Stimulated activated CD4-positive, alpha-beta T cell treated with anti-CD3 and anti-CD28 coated beads, Interleukin-15, amount 100 ng/mL, for 24 hours (primary cell): ENCODE data around the gene LAMC3.
"Not testable (repeated sequence)": the region's sequence is repeated elsewhere in the genome, so short reads cannot be mapped to it uniquely, and the experiment has no call there.

Experiments
- DNase-seq: peaks from one replicate; pipeline ENCODE4 v3.0.0-alpha.2; 2020

Gene LAMC3

DNA sequence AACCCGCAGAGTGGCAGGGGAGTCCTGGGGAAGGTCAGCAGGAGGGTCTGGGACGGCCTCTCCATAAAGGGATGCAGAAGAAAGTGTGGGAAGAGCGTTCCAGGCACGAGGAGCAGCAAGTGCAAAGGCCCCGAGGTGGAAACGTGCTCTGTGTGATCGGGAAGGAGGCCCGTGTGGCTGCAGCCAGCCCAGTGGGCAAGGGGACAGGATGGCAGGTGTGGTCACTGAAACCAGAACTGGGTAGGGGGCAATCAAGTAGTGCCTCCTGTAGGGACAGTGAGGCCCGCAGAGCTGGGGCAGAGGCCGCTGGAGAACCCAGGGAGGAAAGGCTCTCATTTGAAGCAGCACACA is 16.3 kb upstream of the LAMC3 start:
- no peak for DNase-seq

DNA sequence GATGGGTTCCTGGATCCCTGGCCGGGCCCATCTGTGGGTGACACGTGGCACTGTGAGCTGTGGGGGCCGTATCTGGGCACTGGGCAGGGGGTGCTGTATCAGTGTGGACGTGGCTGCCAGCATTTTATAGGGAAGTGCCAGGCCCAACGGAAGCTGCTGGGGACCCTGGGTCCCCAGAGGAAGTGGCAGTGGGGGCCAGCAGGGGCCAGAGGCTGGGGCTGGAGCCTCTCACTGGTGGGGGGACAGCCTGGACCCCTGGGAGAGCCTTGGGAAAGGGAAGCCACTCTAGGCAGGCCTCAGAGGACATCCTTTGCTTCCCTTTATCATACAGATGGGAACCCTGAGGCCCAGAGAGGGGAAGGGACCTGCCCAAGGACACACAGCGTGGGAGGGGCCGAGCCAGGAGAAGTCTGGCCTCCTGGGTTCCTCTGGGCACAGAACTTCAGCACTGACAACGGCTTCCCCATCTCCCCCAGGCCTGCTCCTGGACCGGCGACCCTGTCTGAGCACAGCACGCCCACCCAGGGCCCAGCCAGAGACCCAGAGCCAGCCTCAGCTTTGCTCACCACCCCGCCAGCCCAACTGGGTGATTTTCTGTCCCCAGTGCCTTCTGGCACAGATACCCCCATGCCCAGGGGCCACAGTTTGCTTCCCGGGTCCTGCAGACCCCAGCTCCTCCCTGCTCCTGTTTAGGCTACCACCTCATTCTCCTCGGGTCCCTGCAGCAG is 15.5 kb upstream of the LAMC3 start:
- no peak for DNase-seq

DNA sequence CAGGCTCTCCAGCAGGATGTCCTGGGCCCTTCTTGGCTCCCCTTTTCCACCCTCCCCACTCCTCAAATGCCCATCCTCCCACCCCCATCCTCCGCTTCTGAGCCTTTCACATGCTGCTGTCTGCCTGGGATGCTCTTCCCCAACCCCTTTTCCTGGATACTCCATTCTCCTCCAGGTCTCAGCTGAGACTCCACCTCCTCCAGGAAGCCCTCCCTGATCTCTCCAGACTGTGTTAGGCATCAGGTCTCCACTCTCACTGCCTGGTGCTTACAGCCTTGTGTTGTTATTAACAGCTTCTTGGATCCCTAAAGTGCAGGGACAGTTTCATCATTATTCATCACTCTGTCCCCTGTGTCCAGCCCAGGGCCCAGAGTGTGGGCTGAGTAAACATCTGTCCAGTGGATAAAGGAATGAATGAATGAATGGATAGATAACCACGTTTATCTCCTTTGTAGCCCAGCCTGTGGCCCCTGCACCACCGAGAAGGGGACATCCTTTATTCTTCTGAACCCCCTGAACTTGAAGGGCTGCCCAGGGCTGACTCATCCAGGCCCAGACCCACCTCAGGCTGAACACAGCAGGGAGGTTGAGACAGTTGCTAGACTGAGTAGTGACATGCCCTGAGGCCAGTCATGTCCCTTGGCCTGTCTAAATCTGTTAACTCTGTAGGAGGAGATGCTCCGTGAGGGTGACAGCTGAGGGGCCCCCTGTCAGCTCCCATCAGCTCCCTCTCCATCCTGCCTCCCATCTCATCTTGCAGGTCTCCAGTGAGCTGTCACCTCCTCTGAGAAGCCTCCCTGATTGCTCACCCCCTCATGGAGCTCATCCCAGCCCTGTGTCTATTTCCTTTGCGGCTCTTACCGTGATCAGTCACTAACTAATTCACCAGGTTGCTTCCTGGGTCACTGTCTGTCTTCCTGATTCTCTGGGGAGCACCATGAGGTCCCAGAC is 14.6 kb upstream of the LAMC3 start:
- DNase-seq: no peak

DNA sequence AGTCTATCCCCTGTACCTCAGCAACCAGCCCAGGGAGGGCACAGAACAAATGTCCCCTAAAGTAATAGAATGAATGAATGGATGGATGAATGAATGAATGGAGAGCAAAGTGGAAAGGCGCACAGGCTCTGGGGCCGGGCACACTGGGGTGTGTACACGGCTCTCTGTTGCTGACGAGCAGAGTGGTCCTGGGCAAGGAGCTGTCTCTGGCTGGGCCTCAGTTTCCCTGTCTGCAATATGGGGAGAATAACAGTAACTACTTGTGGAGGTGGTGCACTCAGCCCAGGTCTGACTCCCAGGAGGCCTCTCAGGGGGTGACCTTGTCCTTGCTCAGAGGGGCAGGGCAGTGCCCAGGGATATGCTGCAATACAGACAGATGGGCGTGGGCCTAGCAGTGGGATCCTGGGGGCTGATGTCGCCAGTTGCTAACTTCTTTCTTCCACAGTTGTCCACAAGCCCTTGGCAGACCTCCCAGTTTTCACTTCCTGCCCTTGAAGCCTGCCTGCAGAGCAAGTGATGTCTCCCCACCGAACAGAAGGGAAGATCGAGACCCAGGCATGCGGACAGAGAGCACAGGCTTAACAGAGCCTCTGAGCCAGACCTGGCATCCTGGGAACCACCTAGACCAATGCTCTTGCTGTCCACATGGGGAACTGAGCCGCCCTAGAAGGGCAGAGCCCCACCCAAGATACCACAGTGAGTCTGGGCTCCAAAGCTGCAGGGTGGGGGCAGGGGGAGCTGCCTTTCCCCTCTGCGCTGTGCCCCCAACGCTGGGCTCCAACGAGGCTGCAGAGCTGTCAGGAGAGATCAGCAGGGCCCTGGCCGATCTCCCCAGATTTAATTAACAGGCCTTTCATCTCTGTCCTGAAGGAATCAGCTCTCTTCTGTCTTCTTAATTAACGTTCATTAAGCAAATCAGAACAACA is 13.6 kb upstream of the LAMC3 start:
- no peak for DNase-seq

DNA sequence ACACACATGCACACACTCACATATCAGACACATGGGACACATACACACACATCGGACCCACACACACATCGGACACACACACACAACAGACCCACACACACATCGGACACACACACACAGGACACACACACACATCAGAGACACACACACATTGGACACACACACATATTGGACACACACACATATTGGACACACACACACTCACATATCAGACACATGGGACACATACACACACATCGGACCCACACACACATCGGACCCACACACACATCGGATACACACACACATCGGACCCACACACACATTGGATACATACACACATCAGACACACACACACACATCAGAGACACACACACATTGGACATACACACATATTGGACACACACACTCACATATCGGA is 12.8 kb upstream of the LAMC3 start:
- no peak for DNase-seq

DNA sequence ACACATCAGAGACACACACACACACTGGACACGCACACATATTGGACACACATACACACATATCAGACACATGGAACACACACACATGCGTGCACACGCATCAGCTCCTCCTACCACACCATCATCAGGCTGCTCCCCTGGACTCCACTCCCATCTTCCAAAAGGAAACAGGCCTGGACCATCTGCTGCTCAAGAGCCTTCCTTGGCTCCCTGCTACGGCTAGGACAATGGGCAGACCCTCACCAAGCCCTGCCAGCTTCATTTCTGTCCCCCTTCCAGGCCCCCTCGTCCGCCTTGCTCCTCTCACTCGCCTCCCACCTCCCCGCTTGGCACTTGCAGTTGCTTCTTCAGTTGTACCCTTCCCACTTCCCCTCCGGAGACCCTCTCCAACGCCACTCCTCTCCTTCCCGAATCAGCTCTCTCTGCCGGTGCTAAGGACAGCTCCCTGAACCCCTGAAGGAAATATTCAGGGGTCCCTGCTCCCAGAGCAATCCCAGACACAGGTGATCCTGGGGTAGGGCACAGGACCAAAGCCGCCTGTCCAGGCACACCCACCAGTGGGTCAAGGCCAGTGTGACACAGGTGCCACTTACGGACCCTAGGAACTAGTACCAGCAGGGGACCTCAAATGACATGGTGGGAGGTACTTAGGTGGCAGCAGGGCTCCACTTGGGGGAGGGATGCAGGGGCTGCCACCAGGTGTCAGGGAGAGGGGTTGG is 12.1 kb upstream of the LAMC3 start:
- DNase-seq: no peak

DNA sequence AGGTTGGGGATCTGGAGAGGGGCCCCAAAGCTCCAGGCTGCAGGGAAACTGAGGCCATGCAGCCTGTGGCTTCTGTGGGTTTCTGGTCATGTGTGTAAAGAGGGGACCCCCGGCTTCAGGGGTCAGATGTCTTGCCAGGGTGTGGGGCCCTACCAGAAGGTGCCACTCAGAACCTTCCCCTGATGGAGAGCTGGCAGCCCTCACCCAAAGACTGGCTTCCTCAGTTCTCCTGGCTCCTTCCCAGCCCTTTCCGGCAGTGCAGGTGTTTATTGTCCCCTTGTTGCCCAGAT is 11.6 kb upstream of the LAMC3 start:
- no peak for DNase-seq

DNA sequence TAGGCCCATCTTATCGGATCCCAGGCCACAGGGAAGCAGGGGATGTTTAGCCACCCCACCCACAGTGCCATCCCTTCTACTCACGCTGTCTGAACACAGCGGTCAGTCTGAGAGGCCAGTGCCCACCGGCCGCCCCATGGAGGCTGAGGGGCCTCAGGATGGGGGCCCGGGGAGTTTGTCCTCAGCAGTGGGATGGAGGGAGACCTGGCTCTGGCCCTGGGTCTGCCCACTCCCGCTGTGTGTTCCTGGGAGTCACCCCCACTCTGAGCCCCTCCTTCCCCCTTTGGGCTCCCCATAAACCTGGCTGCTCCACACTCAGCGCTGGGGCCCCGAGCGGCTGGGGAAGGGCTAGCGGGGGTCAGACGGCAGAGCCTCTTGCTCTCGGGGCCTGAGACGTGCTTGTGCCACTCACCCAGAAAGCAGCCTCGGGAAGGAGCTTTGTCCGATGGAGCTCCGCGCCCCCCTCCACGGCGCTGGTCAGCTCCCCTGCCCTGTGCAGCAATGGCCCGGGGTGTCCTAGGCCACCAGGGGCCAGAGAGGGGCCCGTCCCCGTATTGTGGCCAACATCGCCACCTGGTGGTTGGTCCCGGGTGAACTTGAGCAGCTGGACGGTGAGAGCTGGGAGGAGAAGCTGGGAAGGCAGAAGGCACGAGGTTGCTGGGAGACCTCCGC is 10.9 kb upstream of the LAMC3 start:
- DNase-seq: peak; percentile 72

DNA sequence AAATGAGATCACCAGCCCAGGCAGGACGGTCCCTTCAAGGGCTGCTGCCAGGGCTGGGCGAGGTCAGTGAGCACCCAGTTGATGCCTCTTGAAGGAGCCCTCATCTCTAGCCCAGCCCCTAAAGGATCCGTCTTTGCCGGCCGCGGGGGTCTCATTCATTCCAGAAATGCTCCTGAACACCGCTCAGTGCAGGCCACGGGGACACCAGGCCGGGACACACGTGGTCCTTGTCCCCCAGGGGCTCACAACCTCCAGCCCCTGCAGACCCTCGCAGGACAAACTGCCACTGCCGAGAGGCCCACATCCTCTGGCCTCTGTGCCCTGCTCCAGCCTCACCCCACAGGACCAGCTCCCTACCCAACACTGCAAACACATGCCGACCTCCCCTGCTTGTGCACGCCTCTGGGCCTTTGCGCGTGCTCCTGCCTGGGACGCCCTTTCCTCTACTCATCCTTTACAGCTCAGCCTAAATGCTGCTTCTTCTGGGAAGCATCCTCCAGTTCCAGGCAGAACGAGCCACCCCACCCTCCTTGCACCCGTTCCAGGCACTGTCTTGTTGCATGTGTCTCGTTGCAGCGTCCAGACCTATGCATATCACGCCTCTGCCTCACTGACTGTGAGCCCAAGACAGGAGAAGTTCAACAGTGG is 10.3 kb upstream of the LAMC3 start:
- DNase-seq: no peak

DNA sequence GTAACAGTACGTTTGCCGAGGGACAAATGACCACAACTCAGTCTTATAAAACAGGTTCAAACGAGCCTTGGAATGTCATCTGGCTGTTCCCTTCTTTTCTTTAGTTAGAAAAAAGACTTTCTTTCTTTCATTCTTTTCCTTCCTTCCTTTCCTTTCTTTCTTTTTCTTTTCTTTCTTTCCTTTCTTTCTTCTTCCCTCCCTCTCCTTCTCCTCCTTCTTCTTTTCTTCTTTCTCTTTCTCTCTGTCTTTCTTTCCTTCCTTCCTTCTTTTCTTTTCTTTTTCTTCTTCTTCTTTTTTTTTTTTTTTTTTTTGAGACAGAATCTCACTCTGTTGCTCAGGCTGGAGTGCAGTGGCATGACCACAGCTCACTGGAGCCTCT is 9.7 kb upstream of the LAMC3 start:
- DNase-seq: no peak

DNA sequence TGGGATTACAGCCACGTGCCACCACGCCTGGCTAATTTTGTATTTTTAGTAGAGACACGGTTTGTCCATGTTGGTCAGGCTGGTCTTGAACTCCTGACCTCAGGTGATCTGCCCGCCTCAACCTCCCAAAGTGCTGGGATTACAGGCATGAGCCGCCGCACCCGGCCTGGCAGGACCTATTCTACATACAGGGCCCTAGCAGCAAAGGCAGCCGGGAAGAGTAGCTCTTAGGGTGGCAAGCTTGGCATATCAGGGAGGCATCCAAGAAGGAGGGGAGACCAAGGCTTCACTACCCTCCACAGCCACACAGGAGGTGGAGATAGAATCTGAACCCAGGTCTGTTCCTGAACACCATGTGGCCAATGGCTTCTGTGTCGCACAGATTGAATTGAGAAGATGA is 8.4 kb upstream of the LAMC3 start:
- DNase-seq: not testable (repeated sequence)

DNA sequence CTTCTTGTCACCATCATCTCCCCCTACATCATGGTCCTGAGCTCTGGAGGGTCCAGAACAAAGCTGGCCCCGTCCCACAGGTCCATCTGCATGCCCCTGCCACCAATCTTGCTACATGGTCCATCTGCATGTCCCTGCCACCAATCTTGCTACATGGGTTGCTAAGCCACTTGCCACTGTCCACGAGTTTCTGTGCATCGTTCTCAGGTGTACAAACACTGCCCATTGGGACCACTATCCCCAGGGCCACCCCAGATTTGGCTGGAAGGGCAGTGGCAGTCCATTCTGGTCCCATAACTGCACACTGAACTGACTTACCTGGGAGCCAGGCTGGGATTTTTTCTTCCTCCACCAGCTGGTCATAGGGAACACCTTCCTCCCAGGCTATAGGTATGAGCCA is 8.0 kb upstream of the LAMC3 start:
- no peak for DNase-seq

DNA sequence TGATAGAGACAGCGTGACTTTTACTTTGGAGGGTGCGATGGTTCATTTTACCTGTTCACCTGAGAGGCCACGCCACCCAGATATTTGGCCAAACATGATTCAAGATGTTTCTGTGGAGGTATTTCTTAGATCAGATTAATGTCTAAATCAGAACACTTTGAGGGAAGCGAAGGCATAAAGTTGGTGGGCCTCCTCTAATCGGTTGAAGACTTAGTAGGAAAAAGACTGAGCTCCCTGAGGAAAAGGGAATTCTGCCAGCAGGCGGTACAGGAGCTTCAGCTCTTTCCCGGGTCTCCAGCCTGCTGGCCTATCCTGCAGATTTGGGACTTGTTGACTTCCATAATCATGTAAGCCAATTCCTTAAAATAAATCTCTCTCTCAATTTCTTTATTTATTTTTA is 7.0 kb upstream of the LAMC3 start:
- DNase-seq: no peak

DNA sequence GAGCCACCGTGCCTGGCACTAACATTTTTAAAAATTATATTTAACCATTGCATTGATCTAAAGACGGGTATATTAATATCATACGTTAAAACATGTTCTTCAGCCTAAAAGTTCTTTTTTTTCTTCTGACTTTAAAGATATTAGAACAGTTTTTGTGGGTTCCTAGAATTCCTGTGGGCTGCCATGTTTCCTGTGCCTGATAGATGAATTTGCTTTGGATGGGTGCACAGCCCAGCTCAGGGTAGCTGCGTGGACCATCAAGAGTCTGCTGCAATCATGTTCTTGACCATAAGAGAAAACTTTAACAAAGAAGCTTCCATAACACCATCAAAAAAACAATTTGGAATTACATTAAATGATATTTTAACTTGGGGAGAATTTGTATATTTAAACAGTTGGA is 2.4 kb upstream of the LAMC3 start:
- no peak for DNase-seq

DNA sequence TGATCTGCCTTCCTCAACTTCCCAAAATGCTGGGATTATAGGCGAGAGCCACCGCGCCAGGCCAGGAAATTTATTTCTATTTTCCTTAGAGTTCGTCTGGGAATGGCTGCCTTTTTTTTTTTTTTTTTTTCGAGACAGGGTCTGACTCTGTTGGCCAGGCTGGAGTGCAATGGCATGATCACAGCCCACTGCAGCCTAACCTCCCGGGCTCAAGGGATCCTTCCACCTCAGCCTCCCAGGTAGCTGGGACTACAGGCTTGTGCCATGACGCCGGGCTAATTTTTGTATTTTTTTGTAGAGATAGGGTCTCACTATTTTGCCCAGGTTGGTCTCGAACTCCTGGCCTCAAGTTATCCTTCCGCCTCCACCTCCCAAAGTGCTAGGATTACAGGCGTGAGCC is 888 bp upstream of the LAMC3 start:
- no peak for DNase-seq

DNA sequence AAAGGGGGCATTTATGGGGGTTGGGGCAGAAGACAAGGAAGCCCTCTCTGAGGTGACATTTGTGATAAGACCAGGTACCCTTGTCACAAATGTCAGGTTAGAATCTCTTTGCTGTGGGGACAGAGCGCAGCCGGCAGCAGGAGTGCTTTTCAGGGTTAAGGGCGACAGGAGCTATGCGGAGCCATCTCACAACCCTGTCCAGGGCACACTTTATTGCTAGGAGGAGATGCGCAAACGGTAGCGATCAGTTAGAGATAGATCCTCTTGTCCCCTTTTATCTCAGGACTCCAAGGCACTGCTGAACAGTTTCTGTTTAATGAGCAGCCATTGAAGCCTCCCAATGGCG is 438 bp upstream of the LAMC3 start:
- DNase-seq: no peak

DNA sequence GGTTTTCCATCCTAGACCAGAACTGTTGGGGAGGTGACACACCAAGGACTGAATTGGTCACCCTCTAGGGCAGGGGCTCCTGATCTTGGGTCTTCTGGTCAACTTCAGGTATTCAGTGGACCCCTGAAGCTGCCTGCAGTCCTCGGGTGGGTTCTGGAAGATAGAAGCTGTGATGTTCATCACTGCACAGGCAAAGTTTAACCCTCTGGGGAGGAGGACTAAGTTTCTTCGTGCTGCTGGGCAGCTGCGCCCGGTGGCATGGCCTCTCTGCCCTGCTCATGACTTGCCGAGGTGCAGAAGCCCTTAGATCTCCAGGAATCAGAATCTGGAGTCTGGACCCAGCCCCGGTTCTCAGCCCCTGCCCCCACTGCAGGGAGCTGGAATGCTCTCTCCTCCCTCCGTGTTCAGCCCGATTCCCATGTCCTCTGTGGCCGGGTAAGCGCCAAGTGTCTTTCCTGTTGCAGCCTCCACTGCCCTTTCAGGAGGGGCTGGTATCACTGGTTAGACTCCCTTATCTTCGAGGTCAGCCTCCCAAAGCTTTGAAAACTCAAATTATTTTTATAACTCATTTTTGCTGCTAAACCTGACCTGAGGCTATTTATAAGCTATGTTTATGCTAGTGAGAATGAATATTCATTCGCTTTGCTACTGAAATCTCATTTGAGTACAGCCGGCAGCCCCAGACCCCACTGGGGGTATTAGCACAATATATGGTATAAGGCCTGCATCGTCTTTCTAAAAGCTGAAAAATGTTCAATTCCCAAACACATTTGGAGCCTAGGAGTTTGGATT is 1.7 kb downstream of the LAMC3 start:
- DNase-seq: no peak

DNA sequence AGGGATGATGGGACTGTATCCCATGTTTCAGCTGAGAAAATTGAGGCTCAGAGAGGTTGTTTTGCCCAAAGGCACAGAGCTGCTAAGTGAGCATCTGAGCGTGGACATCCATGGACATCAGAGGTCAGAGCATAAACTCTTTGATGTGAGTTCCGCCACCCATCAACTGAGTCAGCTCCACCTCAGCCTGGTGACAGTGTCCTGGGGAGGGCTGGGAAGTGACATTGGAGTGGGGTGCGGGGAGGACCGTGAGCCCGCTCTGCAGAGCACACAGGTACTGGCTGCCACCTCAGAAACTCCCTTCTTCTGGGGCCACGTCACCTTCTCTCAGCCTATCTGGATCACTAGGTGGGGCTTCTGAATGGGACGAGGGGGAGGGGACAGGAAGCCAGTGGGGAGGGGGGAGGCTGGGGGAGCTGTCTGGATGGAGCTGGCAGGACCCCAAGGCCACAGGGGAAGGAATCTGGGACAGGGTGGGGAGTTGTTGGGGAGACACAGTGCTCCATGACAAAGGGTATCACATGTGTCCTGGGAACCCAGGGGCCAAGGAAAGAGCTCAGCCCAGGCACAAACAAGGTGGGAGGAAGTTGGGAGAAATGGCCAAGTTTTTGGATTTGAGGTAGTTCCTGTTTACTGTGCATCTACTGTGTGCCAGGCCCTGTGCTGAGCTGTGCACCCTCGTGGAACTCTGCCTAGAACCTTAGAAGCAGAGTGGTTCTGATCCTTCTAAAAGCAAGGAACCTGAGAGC is 2.5 kb downstream of the LAMC3 start:
- DNase-seq: no peak

DNA sequence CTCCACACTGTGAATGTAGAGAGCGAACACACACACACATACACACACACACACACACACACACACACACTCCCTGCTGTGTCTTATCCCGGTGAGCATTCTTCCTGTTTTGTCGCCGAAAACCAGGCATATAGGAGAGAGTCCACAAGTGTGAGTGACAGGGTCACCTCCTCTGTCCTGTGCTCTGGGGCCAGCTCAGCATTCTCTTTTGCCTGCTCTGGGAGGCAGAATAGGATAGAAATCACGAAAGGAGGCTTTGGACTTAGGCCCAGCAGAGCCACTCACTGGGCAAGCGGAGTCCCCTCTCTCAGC is 3.0 kb downstream of the LAMC3 start:
- DNase-seq: no peak

DNA sequence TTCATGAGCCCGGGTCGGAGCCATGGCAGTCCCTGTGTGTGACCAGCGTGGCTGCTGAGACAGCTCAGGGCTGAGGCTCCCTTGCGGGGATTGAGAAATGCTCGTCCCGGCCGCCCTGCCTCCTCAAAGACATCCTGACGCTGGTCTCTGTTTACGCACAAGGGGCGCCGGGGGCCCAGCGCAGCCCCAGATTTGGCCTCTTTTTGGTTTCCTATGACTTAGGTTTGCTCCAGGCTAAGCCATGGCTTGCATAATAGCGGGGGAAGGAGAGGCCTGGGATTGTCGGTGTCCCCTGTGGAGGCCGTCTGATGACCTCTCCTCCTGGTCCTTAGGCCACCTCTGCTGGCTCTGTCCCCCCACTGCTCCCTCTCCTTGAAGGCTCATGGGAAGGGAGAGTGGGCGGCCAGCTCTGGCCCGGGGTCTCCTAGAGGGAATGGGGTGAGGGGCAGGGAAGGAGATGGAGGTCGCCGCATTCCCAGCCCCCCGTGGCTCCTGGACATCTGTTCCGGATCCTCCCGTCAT is 3.5 kb downstream of the LAMC3 start:
- DNase-seq: no peak
